GM15510 (cell line): ENCODE measurements around the gene TSACC.

Experiments used
- POLR2A ChIP-seq: IDR thresholded peaks from 3 replicates; pipeline ENCODE4 v1.6.1; 2011; ENCODE audit warnings: borderline replicate concordance; ENCODE audit not compliant: insufficient read length; ENCODE audit errors: extremely low read depth

TSACC gene

GRCh38 chr1:156366378-156367166, 28.2 kb downstream of the TSACC start:
- TF ChIP-seq POLR2A: no peak

GRCh38 chr1:156367383-156368156, 29.2 kb downstream of the TSACC start:
- no peak for TF ChIP-seq POLR2A

GRCh38 chr1:156368157-156368658, 29.9 kb downstream of the TSACC start:
- TF ChIP-seq POLR2A: no peak

- TF ChIP-seq POLR2A: no peak
Observed at GRCh38 chr1:156368889-156369684, 30.8 kb downstream of the TSACC start, which contains the start of gene RHBG. TSS of gene RHBG (plus strand) at chr1:156369211. CDS start at chr1:156369250, 39 bp downstream.

GRCh38 chr1:156371553-156372264, 33.4 kb downstream of the TSACC start:
- no peak for TF ChIP-seq POLR2A

GRCh38 chr1:156372265-156372586, 33.9 kb downstream of the TSACC start:
- TF ChIP-seq POLR2A: no peak

GRCh38 chr1:156372876-156373275, 34.5 kb downstream of the TSACC start:
- TF ChIP-seq POLR2A: no peak

GRCh38 chr1:156373546-156373945, 35.2 kb downstream of the TSACC start:
- TF ChIP-seq POLR2A: no peak

GRCh38 chr1:156376146-156376545, 37.8 kb downstream of the TSACC start:
- no peak for TF ChIP-seq POLR2A

GRCh38 chr1:156376958-156377919, 38.9 kb downstream of the TSACC start:
- TF ChIP-seq POLR2A: no peak

- no peak for TF ChIP-seq POLR2A
Observed at GRCh38 chr1:156378557-156378956, 40.2 kb downstream of the TSACC start.

- no peak for TF ChIP-seq POLR2A
Observed at GRCh38 chr1:156379420-156380165, 41.3 kb downstream of the TSACC start.

- TF ChIP-seq POLR2A: no peak
Observed at GRCh38 chr1:156382561-156382960, 44.2 kb downstream of the TSACC start.

- no peak for TF ChIP-seq POLR2A
Observed at GRCh38 chr1:156383023-156383422, 44.7 kb downstream of the TSACC start.
